WERI-Rb-1 (cell line): ENCODE data around the gene SLC16A7.

Experiments
- DNase-seq: peaks from one replicate; pipeline ENCODE4 v3.0.0-alpha.2; 2020
- H3K27ac ChIP-seq: fragments of 250-450 bp; sonication (Bioruptor Pico); 2 replicates; pipeline ENCODE4 v1.5.1; 2020; ENCODE audit warnings: mild to moderate bottlenecking, moderate library complexity
- H3K27me3 ChIP-seq: fragments of 250-450 bp; sonication (Bioruptor Pico); 2 replicates; pipeline ENCODE4 v1.5.1; 2021; ENCODE audit warnings: mild to moderate bottlenecking, low read depth, moderate library complexity; ENCODE audit not compliant: insufficient read depth, severe bottlenecking
- H3K36me3 ChIP-seq: fragments of 250-450 bp; sonication (Bioruptor Pico); 2 replicates; pipeline ENCODE4 v1.5.1; 2020; ENCODE audit warnings: mild to moderate bottlenecking, moderate library complexity
- H3K4me3 ChIP-seq: 2 replicates; pipeline ENCODE4 v1.5.1; 2011; ENCODE audit warnings: low read depth, mild to moderate bottlenecking, control low read depth, low read length
- H3K9me3 ChIP-seq: fragments of 250-450 bp; sonication (Bioruptor Pico); 2 replicates; pipeline ENCODE4 v1.5.1; 2021; ENCODE audit warnings: mild to moderate bottlenecking, moderate library complexity; ENCODE audit not compliant: severe bottlenecking
- TF ChIP-seq, protein P1 (sequence below): IDR thresholded peaks from 2 replicates; pipeline ENCODE4 v1.5.1; 2011; ENCODE audit warnings: low read depth, mild to moderate bottlenecking, control low read depth, inconsistent platforms, low read length

The SLC16A7 gene

DNA sequence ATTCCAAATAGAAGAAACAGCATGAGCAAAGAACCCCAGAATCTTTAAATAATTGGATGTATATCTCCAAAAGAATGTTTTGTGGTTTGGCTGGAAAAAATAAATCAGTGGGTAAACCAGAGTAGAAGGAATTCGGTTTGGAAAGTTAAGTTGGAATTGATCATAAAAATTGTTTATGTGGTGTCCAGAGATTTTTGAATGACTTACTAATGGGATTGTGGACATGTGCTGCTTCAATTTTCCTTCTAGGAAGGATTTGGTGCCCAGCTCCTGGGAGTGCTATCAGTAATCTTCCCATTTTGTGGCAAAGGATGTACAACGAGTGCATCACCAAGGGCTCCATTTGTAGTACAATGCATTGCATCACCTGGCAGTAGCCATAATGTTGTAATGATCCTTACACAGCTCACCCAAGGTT, 224.8 kb downstream of the SLC16A7 start:
- H3K27me3 ChIP-seq: no peaks in the 10 kb centered on the region
- TF ChIP-seq, protein P1, sequence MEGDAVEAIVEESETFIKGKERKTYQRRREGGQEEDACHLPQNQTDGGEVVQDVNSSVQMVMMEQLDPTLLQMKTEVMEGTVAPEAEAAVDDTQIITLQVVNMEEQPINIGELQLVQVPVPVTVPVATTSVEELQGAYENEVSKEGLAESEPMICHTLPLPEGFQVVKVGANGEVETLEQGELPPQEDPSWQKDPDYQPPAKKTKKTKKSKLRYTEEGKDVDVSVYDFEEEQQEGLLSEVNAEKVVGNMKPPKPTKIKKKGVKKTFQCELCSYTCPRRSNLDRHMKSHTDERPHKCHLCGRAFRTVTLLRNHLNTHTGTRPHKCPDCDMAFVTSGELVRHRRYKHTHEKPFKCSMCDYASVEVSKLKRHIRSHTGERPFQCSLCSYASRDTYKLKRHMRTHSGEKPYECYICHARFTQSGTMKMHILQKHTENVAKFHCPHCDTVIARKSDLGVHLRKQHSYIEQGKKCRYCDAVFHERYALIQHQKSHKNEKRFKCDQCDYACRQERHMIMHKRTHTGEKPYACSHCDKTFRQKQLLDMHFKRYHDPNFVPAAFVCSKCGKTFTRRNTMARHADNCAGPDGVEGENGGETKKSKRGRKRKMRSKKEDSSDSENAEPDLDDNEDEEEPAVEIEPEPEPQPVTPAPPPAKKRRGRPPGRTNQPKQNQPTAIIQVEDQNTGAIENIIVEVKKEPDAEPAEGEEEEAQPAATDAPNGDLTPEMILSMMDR: no peak
- no peak overlapping the region for H3K27ac ChIP-seq
- no peak overlapping the region for H3K4me3 ChIP-seq
- no peak for DNase-seq
- H3K36me3 ChIP-seq: no peaks in the 10 kb centered on the region
- no peaks in the 10 kb centered on the region for H3K9me3 ChIP-seq

DNA sequence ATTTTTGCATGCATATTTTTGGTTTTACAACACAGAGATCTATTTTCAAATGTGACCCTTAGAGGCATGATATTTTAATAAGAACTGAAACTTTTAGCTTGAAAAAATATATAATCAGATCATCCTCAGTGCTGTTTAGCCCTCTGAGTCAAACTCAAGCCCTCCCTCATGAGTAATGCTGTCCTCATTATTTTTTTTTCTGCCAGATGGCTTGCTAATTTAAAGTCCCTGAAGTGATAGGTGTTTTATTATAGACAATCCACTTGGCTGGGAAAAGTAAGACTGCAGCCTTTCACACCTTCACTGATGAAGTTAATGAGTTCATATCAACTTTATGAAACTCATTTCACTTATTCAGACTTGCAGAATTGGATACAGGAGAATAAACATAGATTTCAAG, 227.7 kb downstream of the SLC16A7 start:
- H3K36me3 ChIP-seq: no peaks in the 10 kb centered on the region
- TF ChIP-seq, protein P1: no peak
- H3K27ac ChIP-seq: no peak overlapping the region
- no peaks in the 10 kb centered on the region for H3K27me3 ChIP-seq
- no peaks in the 10 kb centered on the region for H3K9me3 ChIP-seq
- no peak for DNase-seq
- H3K4me3 ChIP-seq: no peak overlapping the region

DNA sequence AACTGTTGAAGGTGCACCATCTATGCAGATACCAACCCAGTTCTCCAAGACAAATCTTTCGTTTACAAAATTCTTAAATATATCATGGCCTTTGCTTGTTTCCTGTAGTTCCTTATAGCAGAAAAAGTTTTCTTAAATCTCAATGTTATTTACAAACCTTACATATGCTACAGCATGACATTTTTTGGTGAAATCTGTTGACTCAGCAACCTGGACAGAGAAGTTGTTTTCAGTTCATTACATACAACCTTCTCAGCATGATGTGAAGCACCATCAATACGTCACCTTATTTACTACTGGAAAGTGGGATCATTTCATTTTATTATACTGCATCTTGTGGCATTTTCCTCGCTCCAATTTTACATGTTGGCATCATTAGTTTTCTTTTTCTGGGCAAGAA, 231.9 kb downstream of the SLC16A7 start:
- H3K9me3 ChIP-seq: no peaks in the 10 kb centered on the region
- no peak overlapping the region for H3K27ac ChIP-seq
- no peaks in the 10 kb centered on the region for H3K27me3 ChIP-seq
- H3K4me3 ChIP-seq: no peak overlapping the region
- TF ChIP-seq, protein P1: no peak
- H3K36me3 ChIP-seq: no peaks in the 10 kb centered on the region
- no peak for DNase-seq

DNA sequence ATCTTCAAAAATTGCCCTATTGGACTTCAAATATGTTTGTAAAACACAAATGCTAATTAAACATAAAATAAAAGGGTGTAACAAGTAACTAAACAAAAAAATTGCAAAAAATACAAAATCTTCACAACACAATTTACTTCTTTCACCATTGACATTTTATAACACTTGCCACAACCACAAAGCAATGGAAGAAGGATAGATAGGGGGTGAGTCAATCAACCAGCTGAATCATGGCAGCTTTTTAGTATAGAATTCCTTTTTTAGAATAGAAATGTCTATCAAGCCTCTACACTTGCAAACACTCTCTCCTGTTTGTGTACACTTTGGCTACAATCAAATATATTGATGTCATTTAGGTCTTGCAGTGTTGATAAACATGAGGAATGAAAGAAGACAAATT, 232.7 kb downstream of the SLC16A7 start:
- Histone ChIP-seq H3K27ac (no peak overlapping the region), H3K36me3 (no peaks in the 10 kb centered on the region), H3K27me3 (no peaks in the 10 kb centered on the region), H3K9me3 (no peaks in the 10 kb centered on the region), H3K4me3 (no peak overlapping the region)
- DNase-seq: no peak
- TF ChIP-seq, protein P1: no peak

DNA sequence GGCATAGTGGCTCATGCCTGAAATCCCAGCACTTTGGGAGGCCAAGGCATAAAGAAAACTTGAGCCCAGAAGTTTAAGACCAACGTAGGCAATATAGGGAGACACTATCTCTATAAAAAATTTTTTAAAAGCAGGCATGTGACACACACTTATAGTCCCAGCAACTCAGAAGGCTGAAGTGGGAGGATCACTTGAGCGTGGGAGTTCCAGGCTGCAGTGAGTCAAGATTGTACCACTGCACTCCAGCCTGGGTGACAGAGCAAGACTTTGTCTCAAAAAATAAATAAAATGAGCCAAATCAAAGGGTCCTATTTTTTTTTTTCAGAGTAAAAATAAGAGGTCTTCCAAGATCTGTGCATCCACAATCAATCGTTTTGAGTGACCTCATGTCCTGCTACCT, 237.6 kb downstream of the SLC16A7 start:
- DNase-seq: no peak
- Histone ChIP-seq H3K9me3 (no peaks in the 10 kb centered on the region), H3K36me3 (no peaks in the 10 kb centered on the region), H3K4me3 (no peak overlapping the region), H3K27me3 (no peaks in the 10 kb centered on the region), H3K27ac (no peak overlapping the region)
- TF ChIP-seq, protein P1: no peak

DNA sequence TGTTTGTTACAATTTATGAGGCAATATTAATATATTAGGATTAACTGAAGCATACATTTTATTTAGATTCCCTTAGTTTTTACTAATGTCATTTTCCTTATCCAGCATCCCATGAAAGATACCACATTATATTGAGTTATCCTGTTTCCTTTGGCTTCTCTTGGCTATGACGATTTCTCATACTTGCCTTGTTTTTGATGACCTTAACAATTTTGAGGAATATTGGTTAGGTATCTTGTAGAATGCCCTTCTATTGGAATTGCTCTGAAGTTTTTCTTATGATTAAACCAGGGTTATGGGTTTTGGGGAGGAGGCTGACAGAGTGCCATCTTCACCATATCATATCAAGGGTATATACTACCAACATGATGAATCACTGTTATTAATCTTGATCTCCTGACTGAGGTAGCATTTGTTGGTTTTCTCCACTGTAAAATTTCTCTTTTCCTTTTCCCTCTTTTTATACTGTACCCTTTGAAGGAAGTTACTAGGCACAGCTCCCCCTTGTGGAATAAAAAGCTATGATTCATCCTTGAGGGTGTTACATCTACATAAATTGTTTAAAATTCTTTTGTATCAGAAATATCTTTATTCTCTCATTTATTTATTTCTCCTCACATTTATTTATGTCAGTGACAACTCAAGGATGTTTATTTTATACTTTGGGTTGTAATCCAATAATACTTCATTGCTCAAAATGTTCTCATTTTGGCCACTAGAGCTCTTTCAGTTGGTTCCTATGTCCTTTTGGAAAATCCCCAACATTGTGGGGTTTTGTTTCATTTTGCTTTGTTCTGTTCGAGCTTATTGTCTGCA, 239.0 kb downstream of the SLC16A7 start:
- no peaks in the 10 kb centered on the region for H3K9me3 ChIP-seq
- no peak for DNase-seq
- no peak overlapping the region for H3K27ac ChIP-seq
- no peak overlapping the region for H3K4me3 ChIP-seq
- H3K36me3 ChIP-seq: no peaks in the 10 kb centered on the region
- no peaks in the 10 kb centered on the region for H3K27me3 ChIP-seq
- TF ChIP-seq, protein P1: 0 out of 2 replicates have a peak, but pooled peaks have one; percentile 1
